T-helper 22 cell (primary cell): ENCODE measurements around the gene PRKAG1.
A peak's percentile ranks its signal among the peaks of the same experiment; 100 is the strongest.

Experiments used
- DNase-seq: peaks from one replicate; pipeline ENCODE4 v3.0.0-alpha.2; 2020; ENCODE audit warnings: low read depth

The PRKAG1 gene

DNA sequence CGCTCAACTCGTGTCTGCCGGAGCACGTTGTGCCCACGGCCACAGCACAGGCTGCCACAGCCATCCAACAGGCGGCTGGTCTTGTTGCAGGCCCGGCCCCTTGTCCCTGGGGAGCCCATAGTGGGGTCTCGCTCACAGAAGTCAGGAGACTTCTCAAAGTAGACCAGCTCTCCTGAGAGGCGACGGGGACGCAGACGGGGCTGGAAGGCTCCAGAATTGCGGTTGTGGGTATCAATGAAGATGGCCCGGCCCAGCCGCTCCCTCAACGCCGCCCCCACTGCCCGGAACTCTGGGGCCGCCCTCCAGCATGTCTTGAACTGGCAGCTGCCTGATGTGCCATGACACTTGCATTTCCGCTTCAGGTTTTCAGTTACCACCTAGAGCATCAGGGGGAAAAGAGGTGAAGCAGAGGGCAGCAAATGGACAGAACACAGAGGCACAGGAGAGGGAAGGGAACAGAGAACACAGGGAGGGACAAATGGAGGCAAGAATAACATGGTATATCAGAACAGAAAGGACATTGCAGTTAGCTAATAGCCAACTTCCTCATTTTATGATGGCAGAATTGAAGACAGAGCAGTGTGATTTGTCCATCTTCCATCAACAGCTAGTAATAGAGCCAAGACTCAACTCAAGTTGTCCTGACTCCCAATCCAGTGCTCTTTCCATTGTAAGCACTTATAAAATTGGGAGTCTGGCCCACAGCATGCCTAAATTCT, 52.2 kb downstream of the PRKAG1 start:
- DNase-seq, result no peak

DNA sequence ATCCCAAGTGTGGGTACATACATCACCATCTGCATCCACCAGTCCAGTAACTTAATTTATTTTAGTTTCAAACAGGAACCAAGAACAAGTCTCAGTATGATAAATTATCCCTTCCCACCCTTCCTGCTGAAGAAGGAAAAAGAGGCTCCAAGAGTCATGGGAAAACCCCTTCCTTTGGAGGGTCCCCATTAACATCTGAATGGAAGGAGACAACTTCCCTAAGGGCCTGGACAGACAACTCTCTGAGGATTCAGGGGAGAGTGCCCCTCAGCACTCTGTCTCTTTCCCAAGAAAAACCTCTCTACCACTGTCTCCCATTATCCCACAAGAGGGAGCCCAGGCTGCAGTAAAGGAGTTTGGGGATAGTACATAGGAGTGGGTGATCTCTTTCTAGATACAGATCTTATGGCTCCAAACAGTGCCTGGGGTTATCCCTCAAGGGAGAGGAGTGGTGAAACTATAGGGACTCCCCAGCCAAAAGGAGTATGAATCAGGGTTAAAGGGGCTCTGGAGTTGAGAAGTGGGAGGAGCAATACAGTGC, 53.2 kb downstream of the PRKAG1 start:
- DNase-seq, result no peak

DNA sequence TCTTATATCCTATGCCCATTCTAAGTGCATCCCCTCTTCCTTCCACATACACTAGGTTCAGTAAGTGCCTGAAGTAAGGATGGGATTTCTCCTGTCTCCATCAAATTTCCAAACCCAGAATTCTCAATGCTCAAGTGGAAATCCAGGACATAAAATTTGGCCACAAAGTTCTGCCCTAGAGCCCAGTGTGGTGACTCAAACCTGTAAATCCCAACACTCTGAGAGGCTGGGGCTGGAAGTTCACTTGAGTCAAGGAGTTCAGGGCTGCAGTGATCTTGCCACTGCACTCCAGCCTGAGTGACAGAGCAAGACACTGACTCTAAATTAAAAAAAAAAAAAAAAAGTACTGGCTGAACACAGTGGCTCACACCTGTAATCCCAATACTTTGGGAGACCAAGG, 56.8 kb downstream of the PRKAG1 start:
- DNase-seq, result no peak

DNA sequence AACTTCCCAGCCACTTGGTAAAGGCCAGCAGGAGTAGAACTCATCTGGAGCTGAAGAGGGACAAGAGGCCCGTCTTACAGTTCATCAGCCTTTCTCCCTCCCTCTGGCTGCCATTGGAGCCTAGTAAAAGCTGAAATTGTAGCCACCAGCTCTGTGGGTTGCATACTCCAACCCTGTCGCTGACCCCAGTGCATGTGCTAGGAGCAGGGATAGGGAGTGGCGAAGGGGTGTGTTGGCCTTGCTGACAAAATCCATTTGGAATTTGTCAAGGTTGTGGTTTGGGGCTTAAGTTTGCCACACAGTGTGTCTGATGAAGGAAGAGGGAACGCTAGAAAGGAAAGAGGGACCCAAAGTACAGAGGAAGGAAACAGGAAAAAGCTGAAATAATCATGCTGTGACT, 57.2 kb downstream of the PRKAG1 start:
- no peak for DNase-seq

DNA sequence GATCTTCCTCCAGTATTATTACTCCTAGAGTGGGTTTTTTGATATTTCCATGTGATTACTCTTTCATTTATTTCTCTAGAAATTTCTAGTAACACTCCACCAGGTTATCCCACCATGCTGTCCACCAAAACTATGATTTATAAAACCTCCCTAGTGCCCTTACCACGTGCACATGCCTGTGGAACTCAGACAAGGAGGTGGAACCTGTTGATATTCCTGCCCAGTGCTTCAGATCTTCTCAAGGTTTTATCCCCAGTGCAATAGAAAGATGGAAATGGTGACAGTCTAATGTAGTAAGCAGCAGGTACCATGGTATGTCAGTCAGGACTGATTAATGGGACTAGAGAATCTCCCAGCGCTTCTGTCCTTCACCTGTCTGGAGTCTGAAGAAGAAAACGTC, 57.7 kb downstream of the PRKAG1 start:
- DNase-seq, result no peak

DNA sequence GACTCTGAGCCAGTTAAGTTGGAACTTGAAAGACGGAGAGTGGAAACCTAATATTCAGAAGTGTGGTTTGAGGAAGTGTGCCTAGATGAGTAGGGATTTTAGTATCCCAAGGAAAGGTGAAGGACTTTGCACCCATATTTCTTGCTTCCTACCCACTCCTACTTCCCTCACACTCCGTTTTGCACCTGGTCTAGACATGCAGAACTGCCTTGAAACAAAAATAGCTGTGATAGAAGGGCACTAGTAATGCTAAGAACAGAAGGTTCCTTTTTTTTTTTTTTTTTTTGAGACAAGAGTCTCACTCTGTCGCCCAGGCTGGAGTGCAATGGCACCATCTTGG, 60.6 kb downstream of the PRKAG1 start:
- no peak for DNase-seq

DNA sequence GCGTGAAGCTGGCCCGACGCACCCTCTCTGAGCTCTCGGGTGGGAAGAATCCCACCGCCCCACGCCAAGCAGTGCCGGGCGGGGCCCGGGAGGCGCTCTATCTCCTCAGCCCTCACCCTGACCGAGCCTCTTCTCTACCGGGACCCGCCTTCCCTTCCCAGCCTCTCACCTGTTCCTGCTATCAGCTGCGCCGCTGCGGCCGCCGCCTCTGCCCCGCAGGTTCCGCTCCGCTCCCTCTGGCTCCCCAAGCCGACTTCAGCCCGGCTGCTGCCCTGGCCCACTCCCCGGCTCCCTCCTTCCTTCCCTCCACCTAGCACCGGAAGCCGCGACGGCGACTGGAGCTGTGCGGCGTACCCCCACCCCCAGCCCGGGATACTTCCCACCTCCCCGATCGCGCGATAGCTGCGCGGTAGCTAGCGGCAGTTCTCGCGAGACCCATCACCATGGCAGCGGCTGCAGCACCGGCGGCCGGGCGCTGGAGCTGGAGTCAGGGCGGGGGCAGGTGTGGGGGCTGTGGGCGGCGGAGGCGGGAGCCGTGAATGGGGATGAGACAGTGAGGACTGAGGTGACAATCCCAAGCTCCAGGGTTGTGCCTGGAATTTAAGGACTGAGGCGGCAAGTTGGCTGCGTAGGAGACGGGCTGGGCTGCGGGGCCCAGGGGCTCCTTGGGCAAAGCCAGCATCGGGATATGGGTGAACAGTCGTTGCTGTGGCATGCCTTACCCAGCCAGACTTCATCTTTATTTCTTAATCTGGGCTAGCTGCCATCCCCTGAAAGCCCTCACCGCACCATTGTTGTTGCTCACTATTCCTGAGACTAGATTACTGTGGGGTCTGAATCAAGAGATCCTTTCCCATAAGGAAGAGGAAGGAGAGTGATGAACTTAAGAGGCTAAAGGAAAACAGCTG, 61.2 kb downstream of the PRKAG1 start, which contains the start of gene ARF3:
ARF3 (minus strand) TSS at position 347 of the 908 bp plus-strand sequence. CDS start 16,392 bp downstream, outside the sequence.
- DNase-seq, result peak; percentile 90

DNA sequence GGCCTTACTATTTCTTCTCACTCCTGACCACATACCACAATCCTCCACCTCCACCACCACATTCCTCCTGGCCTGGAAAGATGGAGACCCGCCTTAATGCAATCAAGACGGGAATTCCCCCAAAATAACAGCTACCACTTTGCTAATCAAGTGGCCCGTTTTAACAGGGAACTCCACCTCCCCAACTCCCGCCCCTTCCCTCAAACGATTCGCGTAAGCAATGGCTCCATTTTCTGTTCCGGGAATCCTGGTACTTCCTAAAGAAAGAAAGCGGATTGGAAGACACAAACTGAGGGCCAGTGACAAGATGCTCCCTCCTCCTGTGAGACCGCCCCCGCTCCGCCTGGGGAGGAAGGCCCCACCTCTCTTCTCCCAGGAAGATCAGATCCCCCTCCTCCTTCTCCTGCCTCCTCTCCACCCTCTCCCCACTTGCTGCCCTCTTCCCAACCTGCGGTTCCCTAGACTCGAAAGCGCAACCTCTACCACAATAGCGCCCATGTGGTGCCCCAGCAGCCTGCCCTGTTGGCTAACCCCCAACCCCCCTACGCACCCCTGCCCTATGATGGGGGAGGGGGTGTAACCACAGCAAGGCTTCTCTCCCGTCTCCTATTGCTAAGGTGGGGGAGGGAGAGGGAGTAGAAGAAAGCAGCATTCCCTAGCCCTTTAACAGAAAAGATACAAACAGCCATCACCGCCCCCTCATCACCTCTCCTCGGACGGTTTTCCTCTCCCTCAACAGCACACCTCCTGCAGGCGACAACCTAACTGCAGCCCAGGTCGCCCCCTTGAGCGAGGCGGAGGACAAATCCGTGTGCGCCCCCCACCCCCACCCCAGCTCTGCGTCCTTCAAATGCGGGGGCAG, 62.1 kb downstream of the PRKAG1 start:
- DNase-seq, result no peak

DNA sequence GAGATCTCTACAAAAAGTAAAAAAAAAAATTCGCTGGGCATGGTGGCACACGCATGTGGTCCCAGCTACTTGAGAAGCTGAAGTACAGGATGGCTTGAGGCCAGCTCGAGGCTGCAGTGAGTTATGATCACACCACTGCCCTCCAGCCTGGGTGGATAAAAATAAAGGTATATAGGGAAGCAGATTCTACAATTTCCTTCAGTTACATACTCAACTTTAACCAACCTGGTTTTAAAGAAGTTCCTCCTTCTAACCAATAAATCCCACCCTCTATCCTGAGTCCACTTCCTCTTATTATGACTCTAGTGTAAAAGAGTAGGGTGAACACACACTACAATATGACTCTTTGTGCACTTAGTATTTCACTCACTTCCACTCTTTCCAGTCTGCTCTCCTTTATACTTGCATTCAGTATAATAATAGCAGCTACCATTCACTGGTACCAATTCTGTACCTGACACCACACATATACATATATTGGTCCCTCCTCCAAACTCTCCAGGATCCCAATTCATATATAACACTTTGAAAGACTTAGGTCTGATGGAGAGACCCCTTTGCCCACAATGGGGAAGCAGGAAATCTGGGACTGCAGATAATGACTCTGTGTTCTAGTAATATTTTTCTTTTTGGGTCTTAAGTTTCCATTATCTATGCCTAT, 63.6 kb downstream of the PRKAG1 start:
- no peak for DNase-seq

DNA sequence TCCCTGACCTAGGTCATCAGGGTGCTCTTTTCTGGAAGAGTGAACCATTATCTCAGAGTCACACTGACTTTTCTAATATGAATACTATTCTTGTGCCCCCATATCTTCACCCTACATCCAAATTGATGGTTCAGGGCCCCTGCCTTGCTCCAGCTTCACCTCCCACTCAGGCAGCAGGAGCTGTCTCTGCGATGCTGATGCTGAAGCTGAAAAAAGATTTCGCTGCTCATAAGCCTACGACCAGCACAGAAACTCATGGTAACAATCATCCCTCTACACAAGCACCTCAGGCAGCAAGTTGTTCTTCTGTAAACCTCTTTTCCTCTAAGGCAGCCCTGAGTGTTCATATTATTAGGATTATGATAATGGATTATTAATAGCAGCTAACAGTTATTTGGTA, 64.5 kb downstream of the PRKAG1 start:
- no peak for DNase-seq

DNA sequence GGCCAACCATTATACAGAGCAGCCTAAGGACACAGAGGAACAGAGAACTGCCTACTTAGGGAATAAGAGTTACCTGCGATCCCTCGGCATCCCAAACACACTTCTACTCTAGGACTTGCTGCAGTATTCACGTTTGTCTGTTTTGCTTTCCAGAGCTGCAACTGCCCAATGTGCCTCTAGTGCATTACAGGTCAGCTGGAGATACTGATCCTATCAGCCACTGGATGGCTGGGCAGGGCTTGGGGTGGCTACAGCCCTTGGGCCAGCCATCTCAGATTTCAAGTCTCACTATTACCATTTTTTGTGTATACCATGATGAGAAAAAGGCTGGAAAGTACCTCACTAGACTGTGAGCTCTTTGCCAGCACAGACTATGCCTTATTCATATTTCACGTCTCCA, 65.9 kb downstream of the PRKAG1 start:
- no peak for DNase-seq
